Thyroid gland (tissue), 4 donors: ENCODE results near the gene TBC1D24. TPM values are rescaled to one million over a fixed set of nuclear protein-coding genes. Genes with fewer than 3 reads are reported as not detected.

Source experiments
- DNase-seq, 2 donors: peaks; one replicate each; pipeline ENCODE4 v3.0.0-alpha.2; 2019
- H3K27ac ChIP-seq, 3 donors: fragments of 200-600 bp; sonication (generic); 1 replicate in 2 of 3; 2 replicates in 1 of 3; pipeline ENCODE4 v1.5.1; 2016 to 2019; ENCODE audit warnings: mild to moderate bottlenecking in 1 of 3, moderate library complexity in 1 of 3
- H3K27me3 ChIP-seq: fragments of 200-600 bp; sonication (generic); one replicate; pipeline ENCODE4 v1.5.1; 2019
- H3K36me3 ChIP-seq, 2 donors: fragments of 200-600 bp; sonication (generic); one replicate each; pipeline ENCODE4 v1.5.1; 2016 to 2019
- H3K4me1 ChIP-seq, 2 donors: fragments of 200-600 bp; sonication (generic); one replicate each; pipeline ENCODE4 v1.5.1; 2017 to 2019
- H3K4me3 ChIP-seq, 3 donors: fragments of 200-600 bp; sonication (generic); replicated peaks in 1 of 3; 1 replicate in 2 of 3; 2 replicates in 1 of 3; pipeline ENCODE4 v1.5.1; 2016; ENCODE audit warnings: mild to moderate bottlenecking in 1 of 3
- H3K9me3 ChIP-seq: fragments of 200-600 bp; sonication (generic); one replicate; pipeline ENCODE4 v1.5.1; 2017
- POLR2A ChIP-seq, 2 donors: fragments of 450-650 bp; IDR thresholded peaks; one replicate each; pipeline ENCODE4 v1.6.1; 2017; ENCODE audit warnings: antibody characterized with exemption in 2 of 2, mild to moderate bottlenecking in 2 of 2, moderate library complexity in 1 of 2
- WGBS, 2 donors: methylation state at CpG; one replicate each; pipeline ENCODE4 v1.1.5; 2017; 5-methylcytosine and 5-hydroxymethylcytosine counted together
- intact Hi-C: fragments of 100-400 bp; cut with DNase I; formaldehyde crosslinking; loops from one replicate; pipeline ENCODE4 v1.15.1; 2023
- total RNA-seq, 4 donors: library from RNA; depleted of rRNA; stranded (reverse); fragments of >200 nt; gene quantifications; one replicate each; pipeline ENCODE4 v1.2.3, GENCODE V29; 2016
- TF ChIP-seq, protein P1 (sequence below), 6 experiments: fragments of 200-600 bp in 3 of 6; fragments of 450-650 bp in 3 of 6; sonication (generic) in 3 of 6; IDR thresholded peaks; one replicate each; pipeline ENCODE4 v1.5.1; 2016 to 2019; ENCODE audit warnings: antibody characterized with exemption in 6 of 6, mild to moderate bottlenecking in 2 of 6, inconsistent platforms in 1 of 6, moderate library complexity in 1 of 6

Gene TBC1D24
- 10 to 100 TPM; 15.9 to 32.3 (median 21.8) TPM for total RNA-seq

DNA sequence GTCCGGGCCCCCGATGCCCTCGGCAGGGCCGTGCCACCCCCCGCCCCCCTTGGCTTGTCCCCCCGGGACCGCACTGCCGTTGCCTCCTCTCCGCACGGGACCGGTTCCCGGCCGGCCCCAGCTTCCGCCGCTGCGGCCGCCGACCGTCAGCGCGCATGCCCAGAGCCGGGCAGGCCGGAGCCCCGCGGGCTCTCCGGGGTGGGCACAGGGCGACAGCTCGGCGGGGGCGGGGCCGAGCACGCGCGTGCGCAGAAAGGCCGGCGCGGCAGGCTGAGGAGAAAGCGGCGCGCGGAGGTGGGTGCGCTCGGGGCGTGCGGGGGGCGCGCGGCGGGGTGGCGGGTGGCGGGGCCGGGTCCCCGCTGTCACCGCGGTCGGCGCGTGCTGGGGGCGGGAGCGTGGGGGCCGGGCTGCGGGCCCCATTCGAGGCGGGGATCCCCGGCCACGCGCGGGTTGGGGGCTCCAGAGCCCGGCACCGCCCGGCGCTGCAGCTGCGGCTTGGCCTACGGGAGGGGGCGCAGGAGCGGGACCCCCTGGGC, at the start of gene TBC1D24:
TSS of gene TBC1D24 (plus strand) at position 251 of the 536 bp plus-strand sequence. CDS start 21,022 bp downstream, outside the sequence.
- TF ChIP-seq POLR2A (IDR thresholded peaks at IDR 0.05), result peak in 1 of 2 donors; percentile 79
- TF ChIP-seq, protein P1, sequence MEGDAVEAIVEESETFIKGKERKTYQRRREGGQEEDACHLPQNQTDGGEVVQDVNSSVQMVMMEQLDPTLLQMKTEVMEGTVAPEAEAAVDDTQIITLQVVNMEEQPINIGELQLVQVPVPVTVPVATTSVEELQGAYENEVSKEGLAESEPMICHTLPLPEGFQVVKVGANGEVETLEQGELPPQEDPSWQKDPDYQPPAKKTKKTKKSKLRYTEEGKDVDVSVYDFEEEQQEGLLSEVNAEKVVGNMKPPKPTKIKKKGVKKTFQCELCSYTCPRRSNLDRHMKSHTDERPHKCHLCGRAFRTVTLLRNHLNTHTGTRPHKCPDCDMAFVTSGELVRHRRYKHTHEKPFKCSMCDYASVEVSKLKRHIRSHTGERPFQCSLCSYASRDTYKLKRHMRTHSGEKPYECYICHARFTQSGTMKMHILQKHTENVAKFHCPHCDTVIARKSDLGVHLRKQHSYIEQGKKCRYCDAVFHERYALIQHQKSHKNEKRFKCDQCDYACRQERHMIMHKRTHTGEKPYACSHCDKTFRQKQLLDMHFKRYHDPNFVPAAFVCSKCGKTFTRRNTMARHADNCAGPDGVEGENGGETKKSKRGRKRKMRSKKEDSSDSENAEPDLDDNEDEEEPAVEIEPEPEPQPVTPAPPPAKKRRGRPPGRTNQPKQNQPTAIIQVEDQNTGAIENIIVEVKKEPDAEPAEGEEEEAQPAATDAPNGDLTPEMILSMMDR (IDR thresholded peaks at IDR 0.05), result no peak
- Histone ChIP-seq H3K27ac (peak within 1 kb of the TSS; percentile 78 to 95 (median 86)), H3K36me3 (no peaks in the 10 kb centered on the region), H3K4me1 (peaks cover 19 to 50% of the 10 kb centered on the region in 2 donors), H3K27me3 (no peaks in the 10 kb centered on the region), H3K9me3 (no peaks in the 10 kb centered on the region), H3K4me3 (peak within 1 kb of the TSS; percentile 43 to 81 (median 75))
- peak; percentile 87 for DNase-seq
- intact Hi-C loops, result no loop called here
- WGBS, 2 donors, result 0% methylated on average over 20 of the region's 77 CpGs; no CpG with 5 or more reads in 1 of the 2 donors

DNA sequence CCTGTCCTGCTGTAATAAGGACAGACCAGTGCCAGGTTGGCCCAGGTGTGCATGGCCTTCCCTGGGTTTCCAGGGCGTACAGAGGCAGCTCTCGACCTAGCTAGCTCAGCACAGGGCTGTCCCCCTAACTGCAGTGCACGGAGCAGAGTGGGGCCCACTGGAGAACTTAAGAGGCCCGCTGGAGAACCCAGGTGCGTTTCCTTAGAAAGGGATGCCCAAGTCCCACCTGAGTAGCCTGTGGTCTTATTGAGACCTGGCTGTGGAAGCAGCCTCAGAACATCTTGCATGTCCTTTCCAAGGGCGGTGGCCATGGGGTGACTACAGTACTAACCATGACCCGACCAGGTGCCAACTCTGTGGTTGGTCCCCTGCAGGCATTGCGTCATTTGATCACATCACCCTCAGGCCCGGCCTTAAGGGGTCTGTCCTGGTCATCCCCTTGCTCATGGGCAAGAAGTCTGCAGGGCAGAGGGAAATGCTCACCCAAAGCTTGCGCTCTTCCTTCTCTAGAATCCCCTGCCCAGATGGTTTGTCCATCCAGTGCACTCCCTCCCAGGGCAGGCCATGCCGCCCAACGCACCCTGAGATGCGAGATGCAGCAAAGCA, 49.0 kb upstream of the TBC1D24 start:
- no peak for DNase-seq
- Histone ChIP-seq H3K27me3 (no peaks in the 10 kb centered on the region), H3K27ac (no peak overlapping the region), H3K4me3 (no peak overlapping the region), H3K9me3 (no peaks in the 10 kb centered on the region), H3K36me3 (no peaks in the 10 kb centered on the region), H3K4me1 (peaks cover 6 to 18% of the 10 kb centered on the region in 2 donors)
- TF ChIP-seq, protein P1 (IDR thresholded peaks at IDR 0.05), result no peak
- TF ChIP-seq POLR2A (IDR thresholded peaks at IDR 0.05), result no peak
- intact Hi-C loops, result loop anchor here (5.0 to 10.0 kb wide), 4 partner anchors 76 to 231 kb away; partner anchors contain the start of genes CASKIN1 and RNPS1
- 90 to 97% methylated on average over 13 of the region's 13 CpGs for WGBS, 2 donors

DNA sequence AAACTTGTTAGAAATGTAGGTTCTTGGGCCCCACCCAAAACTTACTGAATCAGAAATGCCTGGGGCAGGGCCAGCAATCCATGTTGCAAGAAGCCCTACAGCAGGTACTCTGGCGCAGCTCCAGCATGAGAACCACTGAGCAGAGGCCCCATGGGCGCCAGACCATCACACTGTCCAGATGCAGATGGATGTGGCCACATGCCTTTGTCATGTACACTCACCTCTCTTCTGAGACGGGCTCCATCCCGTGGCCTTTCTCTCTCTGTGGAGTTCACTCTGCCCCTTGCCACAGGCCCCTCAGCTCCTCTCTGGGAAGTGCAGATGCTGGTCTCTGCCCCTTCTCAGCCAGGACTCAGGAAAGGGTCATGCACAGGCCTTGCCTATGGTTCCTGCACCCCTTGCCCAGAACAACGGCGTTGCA, 48.0 kb upstream of the TBC1D24 start:
- H3K4me1 ChIP-seq, result peaks cover 6 to 18% of the 10 kb centered on the region in 2 donors
- 44 to 57% methylated on average over 6 of the region's 6 CpGs for WGBS, 2 donors
- no peaks in the 10 kb centered on the region for H3K27me3 ChIP-seq
- TF ChIP-seq, protein P1 (IDR thresholded peaks at IDR 0.05), result no peak
- TF ChIP-seq POLR2A (IDR thresholded peaks at IDR 0.05), result no peak
- H3K9me3 ChIP-seq, result no peaks in the 10 kb centered on the region
- intact Hi-C loops, result loop anchor here (5.0 to 10.0 kb wide), 4 partner anchors 75 to 232 kb away; partner anchors contain the start of genes CASKIN1 and RNPS1
- no peaks in the 10 kb centered on the region for H3K36me3 ChIP-seq
- H3K27ac ChIP-seq, result no peak overlapping the region
- DNase-seq, result peak; percentile 85 to 86
- no peak overlapping the region for H3K4me3 ChIP-seq

DNA sequence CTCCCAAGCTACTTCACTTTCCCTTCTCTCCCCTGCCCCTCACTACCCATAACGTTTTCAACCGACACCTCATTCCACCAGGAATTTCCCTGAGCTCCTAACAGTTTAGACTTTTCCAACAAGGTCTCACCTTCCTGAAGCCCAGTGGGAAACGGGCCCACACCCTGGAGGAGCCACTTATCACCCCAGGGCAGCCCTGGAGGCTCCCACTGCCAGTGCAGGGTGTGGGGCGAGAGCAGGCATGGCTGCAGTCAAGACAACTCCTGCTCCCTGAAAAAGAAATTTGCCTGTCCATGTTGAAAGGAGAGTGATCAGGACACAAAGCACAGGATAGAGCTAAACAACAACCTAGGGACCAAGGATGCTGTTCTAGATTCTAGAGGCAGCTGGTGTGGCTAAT, 47.4 kb upstream of the TBC1D24 start:
- H3K4me1 ChIP-seq, result peaks cover 6 to 18% of the 10 kb centered on the region in 2 donors
- 72 to 85% methylated on average over 4 of the region's 4 CpGs for WGBS, 2 donors
- DNase-seq, result no peak
- TF ChIP-seq, protein P1 (IDR thresholded peaks at IDR 0.05), result no peak
- TF ChIP-seq POLR2A (IDR thresholded peaks at IDR 0.05), result no peak
- H3K27ac ChIP-seq, result no peak overlapping the region
- H3K9me3 ChIP-seq, result no peaks in the 10 kb centered on the region
- intact Hi-C loops, result loop anchor here (5.0 to 10.0 kb wide), 4 partner anchors 75 to 233 kb away; partner anchors contain the start of genes CASKIN1 and RNPS1
- H3K36me3 ChIP-seq, result no peaks in the 10 kb centered on the region
- H3K27me3 ChIP-seq, result no peaks in the 10 kb centered on the region
- no peak overlapping the region for H3K4me3 ChIP-seq
